ENCODE data around the gene LGALS3BP. TPM values are rescaled to one million over a fixed set of nuclear protein-coding genes. Genes with fewer than 3 reads are reported as not detected.

Gene LGALS3BP
- polyA plus RNA-seq, 1 donor (not counting 4 experiments of a cell fraction or from before 2014, with no cell fraction given): 53.0 TPM

- Histone ChIP-seq H3K27me3 (ENCODE audit: control insufficient read depth, extremely low read depth, insufficient read depth, low read length) (peaks cover 25% of the 10 kb centered on the region), H4K20me1 (ENCODE audit: control insufficient read depth, extremely low read depth, insufficient read depth, low read length) (no peaks in the 10 kb centered on the region), H2AFZ (ENCODE audit: control insufficient read depth, low read length) (no peak overlapping the region), H3K9me1 (ENCODE audit: control insufficient read depth, extremely low read depth, insufficient read depth, low read length) (no peaks in the 10 kb centered on the region), H3K79me2 (ENCODE audit: control insufficient read depth, insufficient read depth, low read length) (no peaks in the 10 kb centered on the region), H3K9me3 (ENCODE audit: control insufficient read depth, low read depth, low read length) (peaks cover 4% of the 10 kb centered on the region), H3K27ac (ENCODE audit: control insufficient read depth, insufficient read depth, low read length) (no peak overlapping the region), H3K4me2 (ENCODE audit: control insufficient read depth, extremely low read depth, insufficient read depth, low read depth, low read length) (no peak overlapping the region), H3K4me3 (ENCODE audit: control insufficient read depth in 2 of 3, extremely low read depth in 1 of 3, insufficient read depth in 2 of 3, low read depth in 1 of 3, low read length in 3 of 3) (no peak overlapping the region), H3K4me1 (ENCODE audit: control insufficient read depth, extremely low read depth, insufficient read depth, low read length) (peaks cover 7% of the 10 kb centered on the region), H3K9ac (ENCODE audit: control insufficient read depth, extremely low read depth, insufficient read depth, low read length) (no peak overlapping the region), H3K36me3 (ENCODE audit: control insufficient read depth in 2 of 2, extremely low read depth in 1 of 2, insufficient read depth in 2 of 2, low read length in 2 of 2) (no peaks in the 10 kb centered on the region)
- no peak for DNase-seq (ENCODE audit: low read depth, low spot score)
- dilution Hi-C loops (cut with MboI; ENCODE audit: extremely low pct_ligation_motif_present, low sequenced_read_pairs): no loop called here
- TF ChIP-seq, protein P1, sequence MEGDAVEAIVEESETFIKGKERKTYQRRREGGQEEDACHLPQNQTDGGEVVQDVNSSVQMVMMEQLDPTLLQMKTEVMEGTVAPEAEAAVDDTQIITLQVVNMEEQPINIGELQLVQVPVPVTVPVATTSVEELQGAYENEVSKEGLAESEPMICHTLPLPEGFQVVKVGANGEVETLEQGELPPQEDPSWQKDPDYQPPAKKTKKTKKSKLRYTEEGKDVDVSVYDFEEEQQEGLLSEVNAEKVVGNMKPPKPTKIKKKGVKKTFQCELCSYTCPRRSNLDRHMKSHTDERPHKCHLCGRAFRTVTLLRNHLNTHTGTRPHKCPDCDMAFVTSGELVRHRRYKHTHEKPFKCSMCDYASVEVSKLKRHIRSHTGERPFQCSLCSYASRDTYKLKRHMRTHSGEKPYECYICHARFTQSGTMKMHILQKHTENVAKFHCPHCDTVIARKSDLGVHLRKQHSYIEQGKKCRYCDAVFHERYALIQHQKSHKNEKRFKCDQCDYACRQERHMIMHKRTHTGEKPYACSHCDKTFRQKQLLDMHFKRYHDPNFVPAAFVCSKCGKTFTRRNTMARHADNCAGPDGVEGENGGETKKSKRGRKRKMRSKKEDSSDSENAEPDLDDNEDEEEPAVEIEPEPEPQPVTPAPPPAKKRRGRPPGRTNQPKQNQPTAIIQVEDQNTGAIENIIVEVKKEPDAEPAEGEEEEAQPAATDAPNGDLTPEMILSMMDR (optimal IDR thresholded peaks at IDR 0.05 in 1 of 3, IDR thresholded peaks at IDR 0.05 in 1 of 3, conservative IDR thresholded peaks at IDR 0.05 in 1 of 3; ENCODE audit: extremely low read depth in 1 of 3, insufficient read depth in 2 of 3, low read length in 3 of 3): no peak
- no peak for TF ChIP-seq EZH2 (IDR thresholded peaks at IDR 0.05; ENCODE audit: low read length)
- FAIRE-seq: no peak
These were observed 27.0 kb downstream of the LGALS3BP start for GRCh38 chr17:78952706-78953105.

DNA sequence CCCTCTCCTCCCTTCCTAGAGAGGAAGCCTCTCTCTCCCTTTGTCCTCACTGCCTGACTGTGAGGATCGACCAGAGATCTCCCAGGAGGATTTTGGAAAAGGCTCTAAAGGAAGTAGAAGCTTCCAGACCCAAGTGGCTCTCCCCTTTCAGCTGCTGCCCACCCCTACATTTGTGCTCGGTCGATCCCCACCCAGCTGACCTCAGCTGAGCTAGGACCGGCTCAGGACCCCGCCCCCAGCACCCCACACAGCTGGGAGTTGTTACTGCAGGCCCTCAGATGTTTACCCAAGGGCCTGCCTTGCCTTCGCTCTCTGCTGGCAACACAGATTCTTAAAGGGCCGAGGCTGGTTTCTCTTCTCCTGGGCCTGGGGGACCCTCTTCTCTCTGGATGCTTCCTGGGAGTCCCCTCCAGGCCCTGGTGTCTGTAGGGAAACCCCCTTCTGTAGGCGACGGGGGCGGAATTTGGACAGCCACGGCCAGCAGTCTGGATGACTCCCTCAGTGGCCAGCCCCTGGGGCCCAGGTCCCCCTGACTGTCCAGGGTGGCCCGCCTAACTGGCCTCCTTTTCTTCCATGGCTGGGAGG, 27.7 kb downstream of the LGALS3BP start:
- Histone ChIP-seq H3K4me1 (ENCODE audit: control insufficient read depth, extremely low read depth, insufficient read depth, low read length) (peaks cover 7% of the 10 kb centered on the region), H3K4me2 (ENCODE audit: control insufficient read depth, extremely low read depth, insufficient read depth, low read depth, low read length) (no peak overlapping the region), H2AFZ (ENCODE audit: control insufficient read depth, low read length) (no peak overlapping the region), H3K27ac (ENCODE audit: control insufficient read depth, insufficient read depth, low read length) (no peak overlapping the region), H3K36me3 (ENCODE audit: control insufficient read depth in 2 of 2, extremely low read depth in 1 of 2, insufficient read depth in 2 of 2, low read length in 2 of 2) (no peaks in the 10 kb centered on the region), H3K9me3 (ENCODE audit: control insufficient read depth, low read depth, low read length) (peaks cover 4% of the 10 kb centered on the region), H4K20me1 (ENCODE audit: control insufficient read depth, extremely low read depth, insufficient read depth, low read length) (no peaks in the 10 kb centered on the region), H3K9me1 (ENCODE audit: control insufficient read depth, extremely low read depth, insufficient read depth, low read length) (no peaks in the 10 kb centered on the region), H3K27me3 (ENCODE audit: control insufficient read depth, extremely low read depth, insufficient read depth, low read length) (peaks cover 21% of the 10 kb centered on the region), H3K4me3 (ENCODE audit: control insufficient read depth in 2 of 3, extremely low read depth in 1 of 3, insufficient read depth in 2 of 3, low read depth in 1 of 3, low read length in 3 of 3) (no peak overlapping the region), H3K9ac (ENCODE audit: control insufficient read depth, extremely low read depth, insufficient read depth, low read length) (no peak overlapping the region), H3K79me2 (ENCODE audit: control insufficient read depth, insufficient read depth, low read length) (no peaks in the 10 kb centered on the region)
- dilution Hi-C loops (cut with MboI; ENCODE audit: extremely low pct_ligation_motif_present, low sequenced_read_pairs): no loop called here
- TF ChIP-seq, protein P1 (optimal IDR thresholded peaks at IDR 0.05 in 1 of 3, IDR thresholded peaks at IDR 0.05 in 1 of 3, conservative IDR thresholded peaks at IDR 0.05 in 1 of 3; ENCODE audit: extremely low read depth in 1 of 3, insufficient read depth in 2 of 3, low read length in 3 of 3): no peak
- TF ChIP-seq EZH2 (IDR thresholded peaks at IDR 0.05; ENCODE audit: low read length): no peak
- no peak for FAIRE-seq
- DNase-seq (ENCODE audit: low read depth, low spot score): no peak
